HepG2 (cell line): ENCODE results near the gene JPH2. TPM values are rescaled to one million over a fixed set of nuclear protein-coding genes. Genes with fewer than 3 reads are reported as not detected.

Source experiments
- ATAC-seq: fragments of 200-7000 bp; cut with Tn5 transposase; 3 replicates; pipeline ENCODE4 v1.9.1; 2020; ENCODE audit warnings: mild to moderate bottlenecking, moderate library complexity
- BruUV-seq: library from RNA; stranded (reverse); fragments of 400-500 nt; replicated peaks from 2 replicates; lab custom pipeline; 2021; lab: Mats Ljungman, UMichigan
- CTCF ChIA-PET: fragments of 300-600 bp; formaldehyde crosslinking; extraction: SDS; loops from one replicate; lab custom pipeline; 2021; ENCODE audit warnings: low total read pairs, inconsistent platforms, low intra/inter-chr PET ratio; lab: Yijun Ruan, JAX
- POLR2A ChIA-PET: fragments of 350-600 bp; sonication (Branson Sonifier 250); formaldehyde crosslinking; loops from one replicate; lab custom pipeline; 2020; ENCODE audit warnings: antibody characterized with exemption, inconsistent platforms; lab: Yijun Ruan, JAX
- DNase-seq: peaks from one replicate; pipeline ENCODE4 v3.0.0-alpha.2; 2015; ENCODE audit warnings: low spot score
- FAIRE-seq: peaks from 3 replicates; lab custom pipeline; 2011; peaks lifted over from hg19 to GRCh38; lab: Jason Lieb, UNC
- H2AFZ ChIP-seq: one replicate; pipeline ENCODE4 v1.6.1; 2011; ENCODE audit warnings: low read length, inconsistent platforms
- H3K27ac ChIP-seq: fragments of 300-600 bp; 3 replicates; pipeline ENCODE4 v1.8.0; 2011; ENCODE audit warnings: mixed run types, mild to moderate bottlenecking, mixed read lengths, low read length, inconsistent platforms; ENCODE audit not compliant: insufficient read depth; ENCODE audit errors: extremely low read length
- H3K27me3 ChIP-seq, 2 experiments: fragments of 200-600 bp in 1 of 2; 2 replicates in 1 of 2; 3 replicates in 1 of 2; pipeline versions ENCODE4 v1.6.0 to v1.8.0; 2011; ENCODE audit warnings: low read length in 2 of 2, mild to moderate bottlenecking in 2 of 2, moderate library complexity in 2 of 2, inconsistent platforms in 1 of 2; ENCODE audit not compliant: insufficient read depth in 2 of 2, control insufficient read depth in 1 of 2
- H3K36me3 ChIP-seq, 2 experiments: fragments of 200-600 bp in 1 of 2; replicated peaks in 1 of 2; 2 replicates in 1 of 2; 3 replicates in 1 of 2; pipeline versions ENCODE4 v1.5.1 to v1.8.0; 2011; ENCODE audit warnings: low read length in 2 of 2, inconsistent platforms in 1 of 2; ENCODE audit not compliant: insufficient read depth in 2 of 2, control insufficient read depth in 1 of 2
- H3K4me1 ChIP-seq: 2 replicates; pipeline ENCODE4 v1.5.1; 2012; ENCODE audit warnings: low read length, inconsistent platforms; ENCODE audit not compliant: insufficient read depth
- H3K4me2 ChIP-seq: 2 replicates; pipeline ENCODE4 v1.6.0; 2011; ENCODE audit warnings: low read depth, low read length, inconsistent platforms
- H3K4me3 ChIP-seq, 3 experiments: fragments of 200-600 bp in 1 of 3; sonication (generic), shearing (Covaris generic) in 1 of 3; replicated peaks in 1 of 3; 2 replicates each; pipeline ENCODE4 v1.5.1; 2011 to 2016; ENCODE audit warnings: low read length in 3 of 3, inconsistent platforms in 2 of 3, low read depth in 2 of 3, mild to moderate bottlenecking in 2 of 3, control low read depth in 1 of 3, mixed read lengths in 1 of 3; ENCODE audit not compliant: insufficient read depth in 1 of 3
- H3K79me2 ChIP-seq: one replicate; pipeline ENCODE4 v1.6.1; 2011; ENCODE audit warnings: low read length, inconsistent platforms; ENCODE audit not compliant: insufficient read depth
- H3K9ac ChIP-seq: 2 replicates; pipeline ENCODE4 v1.6.0; 2011; ENCODE audit warnings: mild to moderate bottlenecking, low read depth, low read length, inconsistent platforms; ENCODE audit not compliant: insufficient read depth
- H3K9me3 ChIP-seq: 2 replicates; pipeline ENCODE4 v1.5.1; 2012; ENCODE audit warnings: mild to moderate bottlenecking, low read length
- H4K20me1 ChIP-seq: 2 replicates; pipeline ENCODE4 v1.6.0; 2011; ENCODE audit warnings: inconsistent platforms, mild to moderate bottlenecking, low read length, moderate library complexity; ENCODE audit not compliant: insufficient read depth
- ADNP ChIP-seq: sonication (generic); formaldehyde crosslinking; IDR thresholded peaks from 2 replicates; pipeline ENCODE4 v1.4.0; 2020; ENCODE audit warnings: missing genetic modification reagents
- CEBPG ChIP-seq: IDR thresholded peaks from 2 replicates; pipeline ENCODE4 v1.6.1; 2016
- HOXA7 ChIP-seq: sonication (generic); formaldehyde crosslinking; IDR thresholded peaks from 2 replicates; pipeline ENCODE4 v1.8.1; 2022; ENCODE audit warnings: mild to moderate bottlenecking, missing genetic modification reagents, moderate library complexity
- PHB2 ChIP-seq: fragments of 450-650 bp; IDR thresholded peaks from 2 replicates; pipeline ENCODE4 v1.6.1; 2018; ENCODE audit not compliant: partially characterized antibody
- SIX4 ChIP-seq: sonication (generic); formaldehyde crosslinking; IDR thresholded peaks from 2 replicates; pipeline ENCODE4 v1.4.0; 2020; ENCODE audit warnings: missing genetic modification reagents
- ZEB1 ChIP-seq: IDR thresholded peaks from 2 replicates; pipeline ENCODE4 v1.6.1; 2012; ENCODE audit warnings: mild to moderate bottlenecking, low read depth, inconsistent platforms; ENCODE audit not compliant: insufficient replicate concordance
- ZNF746 ChIP-seq: sonication (generic); formaldehyde crosslinking; IDR thresholded peaks from 2 replicates; pipeline ENCODE4 v1.8.0; 2022; ENCODE audit warnings: mild to moderate bottlenecking, missing genetic modification reagents
- ZNF782 ChIP-seq: sonication (generic); formaldehyde crosslinking; IDR thresholded peaks from 2 replicates; pipeline ENCODE4 v1.4.0; 2020; ENCODE audit warnings: missing genetic modification reagents, mild to moderate bottlenecking, borderline replicate concordance
- WGBS: methylation state at CpG from one replicate; pipeline ENCODE4 v1.1.6; 2017; ENCODE audit warnings: low lambda C conversion rate; 5-methylcytosine and 5-hydroxymethylcytosine counted together
- in situ Hi-C: cut with HindIII; loops from 2 replicates; pipeline ENCODE4 v1.10.0; 2017; ENCODE audit warnings: low pct_unique_long_range_greater_than_20kb; ENCODE audit not compliant: extremely low pct_ligation_motif_present
- intact Hi-C: fragments of 100-400 bp; cut with micrococcal nuclease; formaldehyde crosslinking; loops from one replicate; pipeline ENCODE4 v1.10.0; 2022; ENCODE audit not compliant: unreplicated experiment
- polyA plus RNA-seq, 8 experiments: library from polyadenylated mRNA; depleted of rRNA in 3 of 8; stranded (reverse) in 7 of 8; unstranded in 1 of 8; fragments of >200 nt; fragmentation: Illumina TruSeq in 4 of 8; extraction: Trizol in 4 of 8; gene quantifications; 2 replicates each; pipeline versions ENCODE4 v1.2.1 to v1.2.3, GENCODE V29; 2011 to 2016; ENCODE audit warnings: low read depth in 4 of 8, missing spikeins in 1 of 8, mixed read lengths in 1 of 8; ENCODE audit not compliant: insufficient read depth in 1 of 8
- total RNA-seq, 5 experiments: library from RNA; depleted of rRNA; stranded (reverse); fragments of >200 nt; fragmentation: Illumina TruSeq; extraction: Trizol; gene quantifications; 2 replicates each; pipeline ENCODE4 v1.2.3, GENCODE V29; 2016; ENCODE audit warnings: low read depth in 1 of 5
- TF ChIP-seq, protein P1 (sequence below): sonication (generic); formaldehyde crosslinking; IDR thresholded peaks from 2 replicates; pipeline ENCODE4 v1.4.0; 2020; ENCODE audit warnings: missing genetic modification reagents
- TF ChIP-seq, protein P2 (sequence below): sonication (generic); formaldehyde crosslinking; IDR thresholded peaks from 2 replicates; pipeline ENCODE4 v1.5.0; 2020; ENCODE audit warnings: missing genetic modification reagents
- TF ChIP-seq, protein P3 (sequence below): sonication (generic); formaldehyde crosslinking; IDR thresholded peaks from 2 replicates; pipeline ENCODE4 v1.4.0; 2020; ENCODE audit warnings: low read depth, mild to moderate bottlenecking, missing genetic modification reagents

Gene JPH2
- total and polyA plus RNA-seq, 2 of the 13 experiments (the other 11 are each of a cell fraction or from before 2014, with no cell fraction given) = 0.42 TPM; not detected in 1

DNA sequence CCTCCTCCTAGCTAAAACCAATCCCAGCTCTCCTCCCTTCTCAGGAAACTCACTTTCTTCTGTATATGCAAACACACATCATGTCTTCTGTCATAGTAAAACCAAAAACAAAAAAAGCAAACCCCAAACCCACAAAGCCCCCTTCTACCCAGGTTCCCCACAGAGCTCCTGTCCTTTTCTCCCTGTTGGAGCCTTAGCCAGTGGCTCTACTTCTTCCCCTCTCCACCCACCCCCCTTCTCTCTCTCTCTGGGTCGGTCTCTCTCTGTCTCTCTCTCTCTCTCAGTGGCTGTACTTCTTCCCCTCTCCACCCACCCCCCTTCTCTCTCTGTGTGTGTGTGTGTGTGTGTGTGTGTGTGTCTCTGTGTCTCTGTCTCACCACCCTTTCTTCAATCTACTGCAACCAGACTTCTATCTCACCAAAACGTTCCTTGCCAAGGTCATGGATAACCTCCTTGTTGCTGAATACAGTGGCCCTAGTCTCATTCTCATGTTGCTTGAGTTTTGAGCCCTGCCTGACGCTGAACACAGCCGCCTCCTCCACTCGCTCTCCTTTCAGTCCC is 32.3 kb upstream of the JPH2 start:
- no TSS peak for BruUV-seq
- Histone ChIP-seq H2AFZ (no peak overlapping the region), H3K9me3 (no peaks in the 10 kb centered on the region), H4K20me1 (no peaks in the 10 kb centered on the region), H3K4me1 (peaks cover 22% of the 10 kb centered on the region), H3K27ac (no peak overlapping the region), H3K79me2 (no peaks in the 10 kb centered on the region), H3K4me3 (no peak overlapping the region), H3K27me3 (no peaks in the 10 kb centered on the region), H3K36me3 (no peaks in the 10 kb centered on the region), H3K4me2 (no peak overlapping the region), H3K9ac (no peak overlapping the region)
- ATAC-seq (no peak), FAIRE-seq (no peak), DNase-seq (no peak)
- CTCF ChIA-PET = interaction anchor here (3.6 to 5.6 kb wide), 2 partner anchors 92 to 167 kb away, joined by 73 to 77 read pairs; partner anchors contain the start of gene FITM2
- POLR2A ChIA-PET = interaction anchor here (1.1 to 1.2 kb wide), 2 partner anchors 252 to 256 kb away, joined by 3 read pairs; partner anchors contain the start of gene TTPAL
- 61% methylated on average over 5 of the region's 5 CpGs for WGBS
- in situ Hi-C loops (loop anchor here (5.0 kb wide), 4 partner anchors 93 to 393 kb away; partner anchors contain the start of gene FITM2), intact Hi-C loops (loop anchor here (10.0 kb wide), 2 partner anchors 466 to 666 kb away; partner anchors contain the start of gene YWHAB)
- TF ChIP-seq PHB2 = no peak
- no peak for TF ChIP-seq HOXA7 (CRISPR knock-in tag)

DNA sequence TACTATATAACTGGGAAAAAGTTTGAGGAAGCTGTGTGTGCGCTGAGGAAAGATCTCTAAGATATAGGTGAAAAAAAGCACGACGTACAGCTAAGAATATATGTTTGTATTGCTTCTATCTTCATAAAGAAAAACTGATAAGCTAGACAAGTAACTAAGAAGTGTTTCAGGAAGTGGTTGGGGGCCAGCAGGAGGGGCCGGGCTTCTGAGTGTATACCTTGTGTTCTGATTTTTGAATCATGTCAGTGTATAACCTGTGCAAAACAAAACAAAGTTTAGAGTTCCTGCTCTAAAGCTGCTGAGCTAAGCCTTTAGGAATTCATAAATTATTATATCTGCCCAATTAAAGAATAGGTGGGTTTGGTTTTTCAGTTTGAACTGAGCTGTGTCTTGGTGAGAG is 31.5 kb upstream of the JPH2 start:
- TF ChIP-seq CEBPG (CRISPR knock-in tag) (no peak), ZEB1 (no peak), ZNF746 (no peak), SIX4 (CRISPR knock-in tag) (no peak), ADNP (no peak), ZNF782 (CRISPR knock-in tag) (no peak)
- TF ChIP-seq, protein P1, sequence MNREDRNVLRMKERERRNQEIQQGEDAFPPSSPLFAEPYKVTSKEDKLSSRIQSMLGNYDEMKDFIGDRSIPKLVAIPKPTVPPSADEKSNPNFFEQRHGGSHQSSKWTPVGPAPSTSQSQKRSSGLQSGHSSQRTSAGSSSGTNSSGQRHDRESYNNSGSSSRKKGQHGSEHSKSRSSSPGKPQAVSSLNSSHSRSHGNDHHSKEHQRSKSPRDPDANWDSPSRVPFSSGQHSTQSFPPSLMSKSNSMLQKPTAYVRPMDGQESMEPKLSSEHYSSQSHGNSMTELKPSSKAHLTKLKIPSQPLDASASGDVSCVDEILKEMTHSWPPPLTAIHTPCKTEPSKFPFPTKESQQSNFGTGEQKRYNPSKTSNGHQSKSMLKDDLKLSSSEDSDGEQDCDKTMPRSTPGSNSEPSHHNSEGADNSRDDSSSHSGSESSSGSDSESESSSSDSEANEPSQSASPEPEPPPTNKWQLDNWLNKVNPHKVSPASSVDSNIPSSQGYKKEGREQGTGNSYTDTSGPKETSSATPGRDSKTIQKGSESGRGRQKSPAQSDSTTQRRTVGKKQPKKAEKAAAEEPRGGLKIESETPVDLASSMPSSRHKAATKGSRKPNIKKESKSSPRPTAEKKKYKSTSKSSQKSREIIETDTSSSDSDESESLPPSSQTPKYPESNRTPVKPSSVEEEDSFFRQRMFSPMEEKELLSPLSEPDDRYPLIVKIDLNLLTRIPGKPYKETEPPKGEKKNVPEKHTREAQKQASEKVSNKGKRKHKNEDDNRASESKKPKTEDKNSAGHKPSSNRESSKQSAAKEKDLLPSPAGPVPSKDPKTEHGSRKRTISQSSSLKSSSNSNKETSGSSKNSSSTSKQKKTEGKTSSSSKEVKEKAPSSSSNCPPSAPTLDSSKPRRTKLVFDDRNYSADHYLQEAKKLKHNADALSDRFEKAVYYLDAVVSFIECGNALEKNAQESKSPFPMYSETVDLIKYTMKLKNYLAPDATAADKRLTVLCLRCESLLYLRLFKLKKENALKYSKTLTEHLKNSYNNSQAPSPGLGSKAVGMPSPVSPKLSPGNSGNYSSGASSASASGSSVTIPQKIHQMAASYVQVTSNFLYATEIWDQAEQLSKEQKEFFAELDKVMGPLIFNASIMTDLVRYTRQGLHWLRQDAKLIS (CRISPR knock-in tag) = no peak
- TF ChIP-seq, protein P2, sequence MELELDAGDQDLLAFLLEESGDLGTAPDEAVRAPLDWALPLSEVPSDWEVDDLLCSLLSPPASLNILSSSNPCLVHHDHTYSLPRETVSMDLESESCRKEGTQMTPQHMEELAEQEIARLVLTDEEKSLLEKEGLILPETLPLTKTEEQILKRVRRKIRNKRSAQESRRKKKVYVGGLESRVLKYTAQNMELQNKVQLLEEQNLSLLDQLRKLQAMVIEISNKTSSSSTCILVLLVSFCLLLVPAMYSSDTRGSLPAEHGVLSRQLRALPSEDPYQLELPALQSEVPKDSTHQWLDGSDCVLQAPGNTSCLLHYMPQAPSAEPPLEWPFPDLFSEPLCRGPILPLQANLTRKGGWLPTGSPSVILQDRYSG (CRISPR knock-in tag) = no peak
- TF ChIP-seq, protein P3, sequence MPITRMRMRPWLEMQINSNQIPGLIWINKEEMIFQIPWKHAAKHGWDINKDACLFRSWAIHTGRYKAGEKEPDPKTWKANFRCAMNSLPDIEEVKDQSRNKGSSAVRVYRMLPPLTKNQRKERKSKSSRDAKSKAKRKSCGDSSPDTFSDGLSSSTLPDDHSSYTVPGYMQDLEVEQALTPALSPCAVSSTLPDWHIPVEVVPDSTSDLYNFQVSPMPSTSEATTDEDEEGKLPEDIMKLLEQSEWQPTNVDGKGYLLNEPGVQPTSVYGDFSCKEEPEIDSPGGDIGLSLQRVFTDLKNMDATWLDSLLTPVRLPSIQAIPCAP (CRISPR knock-in tag) = no peak
- H3K27me3 ChIP-seq = no peaks in the 10 kb centered on the region
- ATAC-seq (no peak), DNase-seq (no peak), FAIRE-seq (no peak)
- ChIA-PET CTCF (interaction anchor here (1.5 to 5.6 kb wide), 5 partner anchors 30 to 252 kb away, joined by 3 to 77 read pairs (median 36); partner anchors contain the start of gene FITM2), POLR2A (interaction anchor here (1.1 to 1.2 kb wide), 2 partner anchors 253 to 257 kb away, joined by 3 read pairs; partner anchors contain the start of gene TTPAL)
- H3K79me2 ChIP-seq = no peaks in the 10 kb centered on the region
- no peak overlapping the region for H3K9ac ChIP-seq
- no TSS peak for BruUV-seq
- H3K4me2 ChIP-seq = no peak overlapping the region
- H3K9me3 ChIP-seq = no peaks in the 10 kb centered on the region
- H3K4me3 ChIP-seq = no peak overlapping the region
- no peaks in the 10 kb centered on the region for H3K36me3 ChIP-seq
- peaks cover 22% of the 10 kb centered on the region for H3K4me1 ChIP-seq
- H2AFZ ChIP-seq = no peak overlapping the region
- intact Hi-C loops (loop anchor here (10.0 kb wide), 2 partner anchors 466 to 666 kb away; partner anchors contain the start of gene YWHAB), in situ Hi-C loops (loop anchor here (5.0 kb wide), 4 partner anchors 94 to 394 kb away; partner anchors contain the start of gene FITM2)
- no peaks in the 10 kb centered on the region for H4K20me1 ChIP-seq
- 82% methylated on average over 4 of the region's 4 CpGs for WGBS
- no peak overlapping the region for H3K27ac ChIP-seq
